Effector memory CD8-positive, alpha-beta T cell (primary cell): ENCODE measurements around the gene NECAB3.
"Not testable (repeated sequence)": the region's sequence is repeated elsewhere in the genome, so short reads cannot be mapped to it uniquely, and the experiment has no call there.

ENCODE experiments used
- ATAC-seq: fragments of 150-1000 bp; cut with Tn5 transposase; replicated peaks from 2 replicates; pipeline ENCODE4 v1.10.0; 2021; ENCODE audit warnings: mild to moderate bottlenecking, moderate library complexity
- DNase-seq, 3 experiments: peaks; one replicate each; pipeline ENCODE4 v3.0.0; 2021
- H3K27ac Mint-ChIP-seq, 2 donors: one replicate each; pipeline ENCODE4 v1.8.0; 2022; ENCODE audit warnings: mild to moderate bottlenecking in 2 of 2, mixed read lengths in 2 of 2, moderate library complexity in 2 of 2
- H3K27me3 Mint-ChIP-seq, 2 donors: one replicate each; pipeline ENCODE4 v1.8.0; 2022; ENCODE audit warnings: mixed read lengths in 2 of 2
- H3K36me3 Mint-ChIP-seq: one replicate; pipeline ENCODE4 v1.8.0; 2022; ENCODE audit warnings: mild to moderate bottlenecking, moderate library complexity, mixed read lengths; ENCODE audit not compliant: insufficient read depth
- H3K4me1 Mint-ChIP-seq, 2 donors: one replicate each; pipeline ENCODE4 v1.8.0; 2022; ENCODE audit warnings: low read depth in 2 of 2, mixed read lengths in 2 of 2
- H3K4me3 Mint-ChIP-seq, 2 donors: one replicate each; pipeline ENCODE4 v1.8.0; 2022; ENCODE audit warnings: mild to moderate bottlenecking in 2 of 2, mixed read lengths in 2 of 2, moderate library complexity in 2 of 2
- H3K9me3 Mint-ChIP-seq, 2 donors: one replicate each; pipeline ENCODE4 v1.8.0; 2022; ENCODE audit warnings: mixed read lengths in 2 of 2

Gene NECAB3

DNA sequence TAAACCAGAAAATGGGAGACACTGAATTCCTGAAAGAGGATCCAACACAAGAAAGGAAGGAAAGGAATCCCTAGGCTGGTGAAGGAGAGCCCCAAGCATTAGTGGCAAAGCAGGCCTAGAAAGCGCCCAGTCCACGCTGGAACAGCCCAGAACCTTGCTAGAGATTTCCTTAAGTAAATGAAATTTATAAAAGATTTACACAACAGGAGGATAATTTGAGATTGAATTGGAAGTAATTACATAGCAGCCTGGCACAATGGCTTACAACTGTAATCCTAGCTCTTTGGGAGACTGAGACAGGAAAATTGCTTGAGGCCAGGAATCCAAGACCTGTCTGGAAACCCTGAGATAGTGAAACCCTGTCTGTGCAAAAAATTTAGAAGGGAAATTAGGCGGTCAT lies 38.9 kb downstream of the NECAB3 start:
- Mint-ChIP-seq H3K4me1 (peaks cover 3 to 10% of the 10 kb centered on the region in 2 donors), H3K36me3 (peaks cover 55% of the 10 kb centered on the region), H3K9me3 (no peaks in the 10 kb centered on the region), H3K4me3 (no peak overlapping the region), H3K27me3 (no peaks in the 10 kb centered on the region), H3K27ac (peak overlapping the region in 1 of 2 donors; percentile 20)
- ATAC-seq: no peak
- no peak for DNase-seq

DNA sequence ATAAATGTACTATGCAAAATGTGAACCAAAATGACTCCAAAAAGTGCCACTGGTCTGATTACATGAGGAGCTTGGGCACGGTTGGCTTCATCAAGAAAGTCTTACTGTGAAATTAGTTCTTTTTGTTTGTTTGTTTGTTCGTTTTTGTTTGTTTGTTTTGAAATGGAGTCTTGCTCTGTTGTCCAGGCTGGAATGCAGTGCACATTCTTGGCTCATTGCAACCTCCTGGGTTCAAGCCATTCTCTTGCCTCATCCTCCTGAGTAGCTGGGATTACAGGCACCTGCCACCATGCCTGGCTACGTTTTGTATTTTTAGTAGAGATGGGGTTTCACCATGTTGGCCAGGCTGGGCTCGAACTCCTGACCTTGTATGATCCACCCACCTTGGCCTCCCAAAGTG lies 42.3 kb downstream of the NECAB3 start:
- ATAC-seq, H3K9me3 Mint-ChIP-seq, H3K27ac Mint-ChIP-seq, DNase-seq, H3K27me3 Mint-ChIP-seq, H3K4me1 Mint-ChIP-seq, H3K4me3 Mint-ChIP-seq: not testable (repeated sequence)
- peaks cover 42% of the 10 kb centered on the region for H3K36me3 Mint-ChIP-seq

DNA sequence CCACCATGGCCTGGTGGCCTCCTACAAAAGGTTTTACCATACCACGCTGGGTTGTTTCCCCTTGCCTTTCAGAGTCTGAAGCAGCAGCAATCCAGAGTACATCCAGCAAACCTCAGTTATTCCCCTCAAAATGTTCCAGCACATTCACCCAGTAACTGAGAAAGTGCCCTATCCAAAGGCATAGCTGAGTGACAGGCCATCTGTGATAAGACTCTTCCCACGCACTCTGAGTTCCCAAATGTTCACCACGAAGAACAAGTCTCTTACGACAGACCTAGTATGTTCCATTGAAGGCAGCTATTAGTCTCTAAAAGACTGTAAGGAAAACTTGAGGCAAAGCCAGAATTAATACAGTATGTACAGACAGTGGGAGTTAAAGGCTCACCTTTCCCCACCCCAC lies 43.7 kb downstream of the NECAB3 start:
- H3K36me3 Mint-ChIP-seq: peaks cover 29% of the 10 kb centered on the region
- no peaks in the 10 kb centered on the region for H3K9me3 Mint-ChIP-seq
- ATAC-seq (no peak), DNase-seq (no peak)
- H3K4me3 Mint-ChIP-seq: no peak overlapping the region
- H3K27ac Mint-ChIP-seq: peak overlapping the region in 1 of 2 donors; percentile 49
- H3K4me1 Mint-ChIP-seq: peaks cover 6 to 8% of the 10 kb centered on the region in 2 donors
- H3K27me3 Mint-ChIP-seq: no peaks in the 10 kb centered on the region

DNA sequence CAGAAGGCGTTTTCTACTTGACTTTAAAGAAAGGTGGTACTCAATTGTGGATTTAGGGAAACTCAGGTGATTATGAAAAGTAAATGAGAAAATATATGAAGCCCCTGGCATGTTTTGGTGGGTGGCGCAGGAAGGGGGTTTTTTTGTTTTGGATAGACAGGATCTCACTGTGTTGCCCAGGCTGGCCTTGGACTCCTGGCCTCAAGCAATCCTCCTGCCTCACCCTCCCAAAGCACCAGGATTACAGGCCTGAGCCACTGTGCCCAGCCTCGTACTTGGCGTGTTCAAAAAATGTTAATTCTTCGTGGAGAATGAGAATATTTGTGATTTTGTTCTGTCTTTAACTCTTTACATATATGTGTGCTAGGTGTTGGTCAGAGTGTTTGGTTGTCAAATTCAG lies 44.2 kb downstream of the NECAB3 start:
- ATAC-seq: no peak
- H3K4me3 Mint-ChIP-seq: no peak overlapping the region
- peaks cover 29% of the 10 kb centered on the region for H3K36me3 Mint-ChIP-seq
- no peaks in the 10 kb centered on the region for H3K27me3 Mint-ChIP-seq
- DNase-seq: no peak
- peak overlapping the region in 1 of 2 donors; percentile 49 for H3K27ac Mint-ChIP-seq
- H3K4me1 Mint-ChIP-seq: peaks cover 10 to 13% of the 10 kb centered on the region in 2 donors
- H3K9me3 Mint-ChIP-seq: no peaks in the 10 kb centered on the region

DNA sequence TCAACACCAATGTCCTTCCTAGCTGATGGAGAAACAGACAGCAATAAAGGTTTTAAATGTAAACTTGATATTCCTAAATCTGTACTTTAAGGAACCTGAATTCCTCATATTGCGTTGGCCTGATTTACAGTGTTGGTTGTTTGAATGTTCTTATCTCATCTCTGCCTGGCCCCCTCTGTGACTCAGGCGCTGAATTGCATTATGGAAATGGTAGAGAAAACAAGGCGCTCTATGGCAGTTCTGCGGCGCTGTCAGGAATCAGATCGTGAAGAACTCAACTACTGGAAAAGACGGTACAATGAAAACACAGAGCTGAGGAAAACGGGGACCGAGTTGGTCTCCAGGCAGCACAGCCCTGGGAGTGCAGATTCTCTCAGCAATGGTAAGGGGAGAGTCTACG lies 44.7 kb downstream of the NECAB3 start:
- H3K36me3 Mint-ChIP-seq: peaks cover 28% of the 10 kb centered on the region
- H3K9me3 Mint-ChIP-seq: no peaks in the 10 kb centered on the region
- ATAC-seq: no peak

DNA sequence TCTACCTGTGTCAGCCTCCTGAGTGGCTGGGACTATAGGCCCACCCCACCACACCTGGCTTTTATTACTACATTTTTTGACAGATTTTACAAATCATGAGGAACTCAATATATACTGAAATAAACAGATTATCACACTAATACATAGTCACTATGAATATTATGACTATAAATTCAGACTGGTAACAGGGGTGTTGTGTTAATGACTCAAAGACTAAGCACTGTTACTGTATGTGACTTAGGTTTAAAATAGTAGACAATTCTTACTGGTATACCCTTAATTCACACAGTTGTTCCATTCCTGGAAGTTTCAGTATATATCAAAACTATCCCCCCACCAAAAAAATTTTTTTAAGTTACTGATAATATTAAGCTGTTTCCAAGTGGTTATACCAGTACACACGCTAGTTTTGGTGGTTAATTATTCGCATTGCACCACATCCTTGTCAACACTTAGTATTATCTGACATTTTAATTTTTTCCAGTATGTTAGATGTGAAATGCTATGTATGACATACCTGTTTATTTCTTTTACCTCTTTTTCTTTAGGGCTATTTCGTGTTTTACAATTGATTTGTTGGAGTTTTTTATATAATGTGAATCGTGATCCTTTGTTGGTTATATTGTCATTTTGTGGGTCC lies 46.5 kb downstream of the NECAB3 start:
- ATAC-seq (no peak), DNase-seq (no peak)
- Mint-ChIP-seq H3K4me1 (peaks cover 20 to 21% of the 10 kb centered on the region in 2 donors), H3K9me3 (no peaks in the 10 kb centered on the region), H3K27me3 (no peaks in the 10 kb centered on the region), H3K36me3 (peaks cover 33% of the 10 kb centered on the region), H3K27ac (peak overlapping the region; percentile 29 to 65), H3K4me3 (no peak overlapping the region)

More for the DNA sequence above, 44.7 kb downstream of the NECAB3 start:
- DNase-seq: no peak
- peaks cover 15 to 17% of the 10 kb centered on the region in 2 donors for H3K4me1 Mint-ChIP-seq
- H3K27ac Mint-ChIP-seq: peak overlapping the region in 1 of 2 donors; percentile 15
- no peaks in the 10 kb centered on the region for H3K27me3 Mint-ChIP-seq
- H3K4me3 Mint-ChIP-seq: no peak overlapping the region

DNA sequence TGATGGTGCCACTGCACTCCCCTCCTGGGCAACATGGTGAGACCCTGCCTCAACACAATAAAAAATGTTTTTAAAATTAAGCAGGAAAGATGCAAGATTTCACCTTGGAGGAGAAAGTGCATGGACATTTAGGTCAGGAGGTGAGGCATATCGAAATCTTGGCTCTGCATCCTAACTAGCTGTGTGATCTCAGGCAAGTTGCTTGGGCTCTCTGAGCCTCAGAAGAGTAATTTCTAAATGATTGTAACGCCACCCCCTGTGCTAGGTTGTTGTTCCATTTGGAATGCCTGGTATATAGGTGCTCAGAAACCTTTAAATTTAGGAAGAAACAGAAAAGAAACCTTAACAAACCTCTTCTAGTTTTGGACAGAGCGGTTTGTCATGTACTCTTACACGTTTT lies 48.0 kb downstream of the NECAB3 start:
- peaks cover 21 to 22% of the 10 kb centered on the region in 2 donors for H3K4me1 Mint-ChIP-seq
- peak overlapping the region; percentile 42 to 66 for H3K4me3 Mint-ChIP-seq
- H3K36me3 Mint-ChIP-seq: peaks cover 33% of the 10 kb centered on the region
- H3K27ac Mint-ChIP-seq: peak overlapping the region; percentile 90 to 91
- ATAC-seq: no peak
- no peaks in the 10 kb centered on the region for H3K27me3 Mint-ChIP-seq
- no peaks in the 10 kb centered on the region for H3K9me3 Mint-ChIP-seq
- DNase-seq: no peak

DNA sequence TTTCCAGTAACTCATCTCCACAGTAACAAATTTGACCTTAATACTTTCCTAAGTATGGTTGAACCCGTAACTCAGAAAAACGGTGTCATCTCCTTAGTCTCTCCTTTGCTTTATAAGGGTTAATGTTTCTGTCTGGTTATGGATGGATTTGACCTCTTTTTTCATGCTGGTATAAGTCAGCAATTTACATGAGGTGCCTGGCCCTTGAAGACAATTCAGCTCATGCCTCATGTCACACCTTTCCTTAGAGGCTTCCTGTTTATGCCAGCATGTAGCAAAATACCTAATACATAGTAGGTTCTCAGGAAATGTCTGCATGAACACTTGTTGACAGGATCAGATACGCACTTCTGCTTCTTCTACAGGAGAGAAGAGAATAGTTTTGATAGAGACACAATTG lies 49.8 kb downstream of the NECAB3 start:
- H3K36me3 Mint-ChIP-seq: peaks cover 20% of the 10 kb centered on the region

DNA sequence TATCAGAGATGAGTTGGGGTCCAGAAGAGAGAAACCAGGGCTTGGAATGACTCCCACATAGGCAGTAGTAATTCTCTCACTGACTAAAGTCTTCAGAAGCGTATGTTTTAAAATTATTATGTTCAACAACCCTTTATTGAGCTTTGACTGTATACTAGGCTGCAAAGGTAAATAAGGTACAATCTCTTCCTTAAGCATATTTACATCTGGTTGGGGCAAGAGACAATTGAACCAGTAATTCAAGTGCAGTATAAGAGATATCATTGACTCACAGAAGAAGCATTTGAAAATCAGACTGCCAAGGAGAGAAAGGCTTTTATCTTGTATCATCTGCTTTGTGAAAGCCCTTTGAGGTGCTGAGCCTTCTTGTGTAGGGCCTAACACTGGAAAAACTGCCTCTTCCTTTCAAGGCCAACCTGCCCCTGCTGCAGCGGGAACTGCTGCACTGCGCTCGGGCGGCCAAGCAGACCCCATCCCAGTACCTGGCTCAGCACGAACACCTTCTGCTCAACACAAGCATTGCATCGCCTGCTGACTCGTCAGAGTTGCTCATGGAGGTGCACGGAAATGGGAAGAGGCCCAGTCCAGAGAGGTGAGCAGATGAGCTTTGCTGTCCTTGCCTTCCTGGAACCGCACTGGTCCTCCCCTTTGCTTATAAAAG lies 51.4 kb downstream of the NECAB3 start:
- H3K4me3 Mint-ChIP-seq: no peak overlapping the region
- H3K27ac Mint-ChIP-seq: peak overlapping the region; percentile 46 to 67
- peaks cover 19% of the 10 kb centered on the region for H3K36me3 Mint-ChIP-seq
- DNase-seq (no peak), ATAC-seq (no peak)
- H3K27me3 Mint-ChIP-seq: no peaks in the 10 kb centered on the region
- H3K4me1 Mint-ChIP-seq: peaks cover 21 to 22% of the 10 kb centered on the region in 2 donors
- no peaks in the 10 kb centered on the region for H3K9me3 Mint-ChIP-seq

More for the DNA sequence above, 49.8 kb downstream of the NECAB3 start:
- Mint-ChIP-seq H3K4me1 (peaks cover 21 to 22% of the 10 kb centered on the region in 2 donors), H3K9me3 (no peaks in the 10 kb centered on the region), H3K27ac (peak overlapping the region; percentile 90 to 91), H3K27me3 (no peaks in the 10 kb centered on the region), H3K4me3 (peak overlapping the region; percentile 42 to 66)
- ATAC-seq (peak; percentile 92), DNase-seq (peak in 1 of 3 experiments; percentile 12)

DNA sequence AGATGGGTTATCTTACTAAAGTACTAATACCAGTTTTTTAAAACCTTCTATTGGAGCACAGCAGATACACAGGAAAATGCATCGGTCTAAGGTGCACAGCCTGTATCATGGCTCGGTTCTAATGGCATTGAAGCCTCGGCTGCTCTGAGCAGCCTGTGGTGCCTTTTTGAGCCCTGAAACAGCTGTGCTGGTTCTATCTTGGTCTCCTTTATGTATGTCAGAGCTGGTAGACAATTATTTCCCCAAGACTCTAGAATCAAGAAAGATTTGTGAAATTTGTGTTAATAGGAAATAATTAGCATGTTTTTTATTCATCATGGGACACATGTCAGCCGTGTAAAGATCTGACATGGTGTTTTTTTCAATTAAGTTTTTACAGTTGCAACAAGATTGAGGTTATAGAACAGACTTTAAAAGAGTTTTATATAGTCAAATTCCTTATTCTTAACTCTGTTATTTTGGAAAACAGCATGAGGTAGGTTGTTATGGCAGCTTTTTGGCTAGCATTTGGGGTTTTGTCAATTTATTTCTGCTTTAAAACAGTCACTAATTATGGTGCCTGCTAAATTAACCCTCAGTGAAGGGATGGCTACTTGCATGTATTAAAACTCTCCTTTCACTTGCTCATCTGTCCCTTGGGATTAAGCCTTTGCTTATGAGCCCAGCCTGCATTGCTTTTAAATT lies 52.4 kb downstream of the NECAB3 start:
- DNase-seq (no peak), ATAC-seq (no peak)
- H3K36me3 Mint-ChIP-seq: peaks cover 19% of the 10 kb centered on the region
- no peak overlapping the region for H3K4me3 Mint-ChIP-seq
- H3K27me3 Mint-ChIP-seq: no peaks in the 10 kb centered on the region
- H3K4me1 Mint-ChIP-seq: peaks cover 21 to 26% of the 10 kb centered on the region in 2 donors
- peak overlapping the region; percentile 46 to 67 for H3K27ac Mint-ChIP-seq
- no peaks in the 10 kb centered on the region for H3K9me3 Mint-ChIP-seq

DNA sequence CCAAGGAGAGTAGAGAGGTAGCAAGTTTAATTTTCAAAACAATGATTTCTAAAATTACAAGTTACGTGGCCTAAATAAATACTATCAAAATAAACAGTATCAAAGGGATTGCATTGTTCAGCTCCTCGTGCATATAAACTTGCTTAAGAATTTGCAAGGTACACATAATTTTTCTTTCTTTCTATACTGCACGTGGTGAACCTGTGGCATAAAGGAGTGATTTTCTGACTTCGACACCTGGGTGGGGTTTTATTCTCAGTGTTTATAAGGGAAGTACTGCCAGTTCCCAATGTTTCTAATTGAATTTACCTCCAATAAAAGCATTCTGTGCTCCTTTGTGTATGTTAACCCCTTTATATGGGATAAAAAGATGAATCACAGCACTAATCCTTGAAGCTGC lies 62.2 kb downstream of the NECAB3 start:
- no peaks in the 10 kb centered on the region for H3K9me3 Mint-ChIP-seq
- H3K27ac Mint-ChIP-seq: no peak overlapping the region
- H3K27me3 Mint-ChIP-seq: no peaks in the 10 kb centered on the region
- DNase-seq (no peak), ATAC-seq (no peak)
- peaks cover 20% of the 10 kb centered on the region for H3K36me3 Mint-ChIP-seq
- no peak overlapping the region for H3K4me3 Mint-ChIP-seq
- H3K4me1 Mint-ChIP-seq: peaks cover 0 to 4% of the 10 kb centered on the region in 2 donors

DNA sequence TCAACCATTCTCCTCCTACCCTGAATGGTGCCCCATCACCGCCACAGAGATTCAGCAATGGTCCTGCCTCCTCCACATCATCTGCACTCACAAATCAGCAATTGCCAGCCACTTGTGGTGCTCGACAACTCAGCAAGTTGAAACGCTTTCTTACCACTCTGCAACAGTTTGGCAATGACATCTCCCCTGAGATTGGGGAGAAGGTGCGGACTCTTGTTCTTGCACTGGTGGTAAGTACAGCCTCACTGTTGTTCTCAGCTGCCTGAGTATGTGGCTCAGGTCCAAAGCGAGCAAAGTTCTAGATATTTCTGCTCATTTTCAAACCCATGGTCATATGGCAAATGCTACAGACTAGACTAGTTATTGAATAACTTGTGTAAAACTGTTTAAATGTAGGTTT lies 63.1 kb downstream of the NECAB3 start:
- H3K27me3 Mint-ChIP-seq: no peaks in the 10 kb centered on the region
- DNase-seq (no peak), ATAC-seq (no peak)
- peaks cover 4% of the 10 kb centered on the region in 2 donors for H3K4me1 Mint-ChIP-seq
- no peaks in the 10 kb centered on the region for H3K9me3 Mint-ChIP-seq
- peak overlapping the region in 1 of 2 donors; percentile 10 for H3K27ac Mint-ChIP-seq
- H3K36me3 Mint-ChIP-seq: peaks cover 20% of the 10 kb centered on the region
- no peak overlapping the region for H3K4me3 Mint-ChIP-seq

DNA sequence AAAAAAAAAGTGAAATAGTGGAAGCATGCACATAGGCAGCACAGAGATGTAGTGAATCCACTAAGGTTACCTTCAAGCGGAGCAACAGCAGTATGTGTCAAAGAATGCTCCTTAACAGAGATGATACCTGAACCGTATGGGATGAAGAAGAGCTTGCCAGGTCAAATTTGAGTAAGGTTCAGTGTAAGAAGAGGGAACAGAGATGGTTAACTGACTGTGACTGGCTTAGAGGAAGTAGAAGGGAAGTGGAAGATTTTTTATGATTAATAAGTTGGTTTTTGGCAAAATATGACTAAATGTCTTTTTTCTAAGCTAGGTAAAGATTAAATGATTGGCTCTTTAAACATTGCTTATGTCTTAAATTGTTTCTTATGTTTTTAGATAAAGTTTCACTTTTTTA lies 64.7 kb downstream of the NECAB3 start:
- Mint-ChIP-seq H3K4me3 (no peak overlapping the region), H3K36me3 (peaks cover 20% of the 10 kb centered on the region), H3K27ac (no peak overlapping the region), H3K4me1 (peaks cover 4% of the 10 kb centered on the region in 2 donors), H3K9me3 (no peaks in the 10 kb centered on the region), H3K27me3 (no peaks in the 10 kb centered on the region)
- no peak for ATAC-seq
- DNase-seq: no peak
